ENCODE measurements around the gene GATD1. TPM values are rescaled to one million over a fixed set of nuclear protein-coding genes. Genes with fewer than 3 reads are reported as not detected.
A peak's percentile ranks its signal among the peaks of the same experiment; 100 is the strongest.
"Not testable (repeated sequence)": the region's sequence is repeated elsewhere in the genome, so short reads cannot be mapped to it uniquely, and the experiment has no call there.

The GATD1 gene
- total RNA-seq, 6 experiments from 2014 or later, result 61.0 to 72.7 (median 68.1) TPM

DNA sequence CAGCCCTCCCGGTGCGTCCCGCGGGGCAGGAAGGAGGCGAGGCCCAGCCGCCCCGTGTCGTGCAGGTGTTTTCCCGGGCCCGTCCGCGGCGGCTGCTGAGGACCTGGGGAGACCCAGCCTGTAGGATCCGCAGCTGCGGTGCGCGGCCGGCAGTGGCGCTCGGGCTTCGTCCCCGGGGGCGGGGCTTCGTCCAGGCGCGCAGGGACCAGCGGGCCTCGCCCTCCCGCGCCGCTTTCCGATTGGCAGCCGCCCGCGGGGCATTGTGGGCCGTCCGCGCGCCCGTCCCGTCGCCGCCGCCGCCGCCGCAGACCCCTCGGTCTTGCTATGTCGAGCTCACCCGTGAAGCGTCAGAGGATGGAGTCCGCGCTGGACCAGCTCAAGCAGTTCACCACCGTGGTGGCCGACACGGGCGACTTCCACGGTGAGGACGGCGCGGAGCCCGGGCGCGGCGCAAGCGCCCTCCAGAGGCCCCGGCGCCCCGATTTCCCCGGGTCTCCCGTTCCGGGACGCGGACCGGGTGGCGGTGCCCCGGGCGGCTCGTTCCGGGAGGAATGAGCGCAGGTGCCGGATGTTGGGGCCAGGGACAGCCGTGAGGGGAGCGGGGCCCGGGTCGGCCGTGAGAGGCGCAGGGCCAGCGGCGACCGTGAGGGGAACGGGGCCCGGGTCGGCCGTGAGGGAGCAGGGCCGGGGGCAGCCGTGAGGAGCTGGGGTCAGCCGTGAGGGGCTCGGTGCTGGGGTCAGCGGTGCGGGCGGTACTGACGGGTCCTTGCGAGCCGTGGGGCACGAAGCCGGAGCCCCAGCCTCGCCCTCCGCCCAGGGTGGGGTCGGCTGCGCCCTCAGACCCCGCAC is 29.9 kb downstream of the GATD1 start, which contains the start of gene TALDO1:
TALDO1 (plus strand) TSS at position 307 of the 849 bp plus-strand sequence; CDS start at position 325, 18 bp downstream.
- peak within 1 kb of the TSS; percentile 96 for H3K27ac Mint-ChIP-seq
- peak within 1 kb of the TSS; percentile 93 for H3K4me3 Mint-ChIP-seq
- H3K4me1 Mint-ChIP-seq (ENCODE audit: low read depth), result peaks cover 20% of the 10 kb centered on the region
- peaks cover 3% of the 10 kb centered on the region for H3K27me3 Mint-ChIP-seq (ENCODE audit: insufficient read depth)
- no peaks in the 10 kb centered on the region for H3K9me3 Mint-ChIP-seq
- DNase-seq, result peak; percentile 78
- peaks cover 9% of the 10 kb centered on the region; the same call in 1 of the 2 replicates for H3K36me3 Mint-ChIP-seq (ENCODE audit: low read depth)
- TF ChIP-seq CTCF (IDR thresholded peaks at IDR 0.05), result peak; percentile 27; the same call in 1 of the 2 replicates

DNA sequence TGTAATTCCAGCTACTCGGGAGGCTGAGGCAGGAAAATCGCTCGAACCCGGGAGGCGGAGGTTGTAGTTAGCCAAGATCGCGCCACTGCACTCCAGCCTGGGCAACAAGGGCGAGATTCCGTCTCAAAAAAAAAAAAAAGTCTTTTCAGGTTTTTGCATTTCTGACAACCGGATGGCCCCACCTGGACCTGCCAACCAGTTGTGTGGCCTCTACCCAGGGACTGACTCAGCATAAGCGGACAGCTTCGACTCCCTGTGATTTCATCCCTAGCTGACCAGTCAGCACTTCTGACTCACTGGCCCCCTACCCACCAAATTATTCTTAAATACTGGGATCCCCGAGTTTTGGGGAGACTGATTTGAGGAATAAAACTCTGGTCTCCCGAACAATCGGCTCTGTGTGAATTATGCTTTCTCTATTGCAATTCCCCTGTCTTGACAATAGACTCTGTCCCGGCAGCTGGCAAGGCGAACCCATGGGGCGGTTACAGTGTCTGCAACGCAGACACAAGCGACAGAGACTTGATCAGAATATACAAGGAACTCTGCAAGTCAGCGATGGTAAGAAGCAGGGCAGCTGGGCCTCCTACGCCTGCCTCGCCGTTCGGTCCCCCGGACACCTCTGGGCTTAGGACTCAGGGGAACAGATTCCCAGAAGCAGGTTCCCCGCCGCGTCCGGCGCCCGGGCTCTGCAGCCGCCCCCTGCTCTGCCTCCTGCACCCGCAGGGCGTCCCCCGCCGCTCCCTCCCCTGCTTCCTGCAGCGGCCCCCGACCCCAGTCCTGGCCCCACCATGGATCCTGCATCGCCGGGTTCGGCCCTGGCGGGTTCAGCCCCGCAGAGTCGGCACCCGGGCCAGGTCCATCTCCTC is 30.8 kb downstream of the GATD1 start:
- no peaks in the 10 kb centered on the region for H3K9me3 Mint-ChIP-seq
- H3K27me3 Mint-ChIP-seq (ENCODE audit: insufficient read depth), result peaks cover 3% of the 10 kb centered on the region
- peak overlapping the region; percentile 59; the same call in 1 of the 2 replicates for H3K27ac Mint-ChIP-seq
- no peak for TF ChIP-seq CTCF (IDR thresholded peaks at IDR 0.05)
- peaks cover 7% of the 10 kb centered on the region; the same call in 1 of the 2 replicates for H3K36me3 Mint-ChIP-seq (ENCODE audit: low read depth)
- peaks cover 29% of the 10 kb centered on the region for H3K4me1 Mint-ChIP-seq (ENCODE audit: low read depth)
- peak overlapping the region; percentile 89 for H3K4me3 Mint-ChIP-seq
- no peak for DNase-seq

GRCh38 chr11:745428-745827 is 31.9 kb downstream of the GATD1 start:
- Mint-ChIP-seq H3K27ac (no peak overlapping the region), H3K9me3 (no peaks in the 10 kb centered on the region), H3K4me1 (ENCODE audit: low read depth) (peaks cover 29% of the 10 kb centered on the region), H3K4me3 (no peak overlapping the region), H3K27me3 (ENCODE audit: insufficient read depth) (peaks cover 3% of the 10 kb centered on the region), H3K36me3 (ENCODE audit: low read depth) (peaks cover 7% of the 10 kb centered on the region; the same call in 1 of the 2 replicates)
- no peak for DNase-seq
- TF ChIP-seq CTCF (IDR thresholded peaks at IDR 0.05), result no peak

GRCh38 chr11:742571-743201 is 34.6 kb downstream of the GATD1 start:
- no peak overlapping the region for H3K27ac Mint-ChIP-seq
- DNase-seq, result no peak
- H3K36me3 Mint-ChIP-seq (ENCODE audit: low read depth), result no peaks in the 10 kb centered on the region
- H3K27me3 Mint-ChIP-seq (ENCODE audit: insufficient read depth), result peaks cover 1% of the 10 kb centered on the region
- no peak for TF ChIP-seq CTCF (IDR thresholded peaks at IDR 0.05)
- H3K4me3 Mint-ChIP-seq, result no peak overlapping the region
- H3K4me1 Mint-ChIP-seq (ENCODE audit: low read depth), result peaks cover 10% of the 10 kb centered on the region; the same call in 1 of the 2 replicates
- no peaks in the 10 kb centered on the region for H3K9me3 Mint-ChIP-seq

- no peak for DNase-seq
- no peaks in the 10 kb centered on the region for H3K9me3 Mint-ChIP-seq
- TF ChIP-seq CTCF (IDR thresholded peaks at IDR 0.05), result no peak
- H3K36me3 Mint-ChIP-seq (ENCODE audit: low read depth), result no peaks in the 10 kb centered on the region
- H3K27ac Mint-ChIP-seq, result no peak overlapping the region
- H3K27me3 Mint-ChIP-seq (ENCODE audit: insufficient read depth), result peaks cover 7% of the 10 kb centered on the region
- peaks cover 10% of the 10 kb centered on the region; the same call in 1 of the 2 replicates for H3K4me1 Mint-ChIP-seq (ENCODE audit: low read depth)
- H3K4me3 Mint-ChIP-seq, result no peak overlapping the region
These were observed 35.1 kb downstream of the GATD1 start for GRCh38 chr11:742156-742546.

GRCh38 chr11:737899-738298 is 39.4 kb downstream of the GATD1 start:
- H3K4me3 Mint-ChIP-seq; H3K9me3 Mint-ChIP-seq; H3K36me3 Mint-ChIP-seq (ENCODE audit: low read depth); H3K27ac Mint-ChIP-seq; H3K4me1 Mint-ChIP-seq (ENCODE audit: low read depth); DNase-seq: not testable (repeated sequence)
- H3K27me3 Mint-ChIP-seq (ENCODE audit: insufficient read depth), result peaks cover 19% of the 10 kb centered on the region

Measured in HFFc6 (cell line).